OCI-LY3 (cell line): ENCODE data around the gene PICK1.

Source experiments
- EZH2phosphoT487 ChIP-seq: fragments of 200-600 bp; shearing (Covaris generic); IDR thresholded peaks from 2 replicates; pipeline ENCODE4 v1.6.1; 2018; ENCODE audit warnings: antibody characterized with exemption, mixed run types, low read depth
- TF ChIP-seq, protein P1 (sequence below): fragments of 200-600, 300-600 bp; sonication (generic); IDR thresholded peaks from 2 replicates; pipeline ENCODE4 v1.5.1; 2014; ENCODE audit warnings: antibody characterized with exemption, low read length, low read depth

DNA sequence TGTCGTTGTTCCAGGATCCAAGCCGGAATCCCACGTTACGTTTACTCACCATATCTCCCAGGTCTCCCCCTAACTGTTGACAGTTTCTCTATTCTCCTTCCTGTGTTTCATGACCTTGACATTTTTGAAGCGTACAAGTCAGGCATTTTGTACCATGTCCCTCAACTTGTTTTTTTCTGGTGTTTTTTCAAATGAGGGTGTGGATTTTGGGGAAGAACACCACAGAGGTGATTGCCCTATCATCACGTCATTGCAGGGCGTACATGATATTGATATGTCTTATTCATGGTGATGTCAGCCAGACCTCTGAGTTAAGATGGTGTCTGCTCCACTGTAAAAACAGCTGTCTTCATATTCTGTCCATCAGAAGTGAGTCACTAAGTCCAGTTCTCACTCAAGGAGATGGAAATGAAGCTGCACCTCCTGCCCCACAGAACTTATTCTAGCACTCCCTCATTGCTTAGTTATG is 44.6 kb upstream of the PICK1 start:
- TF ChIP-seq, protein P1, sequence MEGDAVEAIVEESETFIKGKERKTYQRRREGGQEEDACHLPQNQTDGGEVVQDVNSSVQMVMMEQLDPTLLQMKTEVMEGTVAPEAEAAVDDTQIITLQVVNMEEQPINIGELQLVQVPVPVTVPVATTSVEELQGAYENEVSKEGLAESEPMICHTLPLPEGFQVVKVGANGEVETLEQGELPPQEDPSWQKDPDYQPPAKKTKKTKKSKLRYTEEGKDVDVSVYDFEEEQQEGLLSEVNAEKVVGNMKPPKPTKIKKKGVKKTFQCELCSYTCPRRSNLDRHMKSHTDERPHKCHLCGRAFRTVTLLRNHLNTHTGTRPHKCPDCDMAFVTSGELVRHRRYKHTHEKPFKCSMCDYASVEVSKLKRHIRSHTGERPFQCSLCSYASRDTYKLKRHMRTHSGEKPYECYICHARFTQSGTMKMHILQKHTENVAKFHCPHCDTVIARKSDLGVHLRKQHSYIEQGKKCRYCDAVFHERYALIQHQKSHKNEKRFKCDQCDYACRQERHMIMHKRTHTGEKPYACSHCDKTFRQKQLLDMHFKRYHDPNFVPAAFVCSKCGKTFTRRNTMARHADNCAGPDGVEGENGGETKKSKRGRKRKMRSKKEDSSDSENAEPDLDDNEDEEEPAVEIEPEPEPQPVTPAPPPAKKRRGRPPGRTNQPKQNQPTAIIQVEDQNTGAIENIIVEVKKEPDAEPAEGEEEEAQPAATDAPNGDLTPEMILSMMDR: no peak
- no peak for TF ChIP-seq EZH2phosphoT487
